Lung microvascular endothelial cell (primary cell): ENCODE data around the gene RNF213. TPM values are rescaled to one million over a fixed set of nuclear protein-coding genes. Genes with fewer than 3 reads are reported as not detected.

ENCODE experiments used
- DNase-seq, 2 donors: peaks; one replicate each; pipeline versions ENCODE4 v3.0.0 to v3.0.0-alpha.2; 2010; ENCODE audit warnings: low read depth in 2 of 2
- total RNA-seq: library from RNA; depleted of rRNA; stranded (reverse); fragments of >200 nt; gene quantifications from 2 replicates; pipeline ENCODE4 v1.2.1, GENCODE V29; 2014

The RNF213 gene
- total RNA-seq, 1 donor from 2014 or later = 84.5 TPM

GRCh38 chr17:80429356-80430275 lies 169.0 kb downstream of the RNF213 start:
- no peak for DNase-seq

GRCh38 chr17:80430446-80431245 lies 170.0 kb downstream of the RNF213 start:
- DNase-seq = no peak

- DNase-seq = no peak
These were observed 170.9 kb downstream of the RNF213 start for GRCh38 chr17:80431246-80432195.

- no peak for DNase-seq
These were observed 171.8 kb downstream of the RNF213 start for GRCh38 chr17:80432350-80432955.

- DNase-seq = no peak
These were observed 172.4 kb downstream of the RNF213 start for GRCh38 chr17:80432961-80433550.

GRCh38 chr17:80433916-80434666 lies 173.4 kb downstream of the RNF213 start:
- DNase-seq = no peak

- DNase-seq = no peak
These were observed 176.9 kb downstream of the RNF213 start for GRCh38 chr17:80437532-80437931.

- DNase-seq = no peak
These were observed 178.2 kb downstream of the RNF213 start for GRCh38 chr17:80438806-80439205.

- no peak for DNase-seq
These were observed 178.8 kb downstream of the RNF213 start for GRCh38 chr17:80439499-80439898.

- peak; percentile 44 to 66 for DNase-seq
These were observed 180.5 kb downstream of the RNF213 start for GRCh38 chr17:80441133-80441578.

- DNase-seq = no peak
These were observed 181.1 kb downstream of the RNF213 start for GRCh38 chr17:80441598-80442322.

GRCh38 chr17:80442323-80442659 lies 181.6 kb downstream of the RNF213 start:
- DNase-seq = no peak

GRCh38 chr17:80442764-80443163 lies 182.1 kb downstream of the RNF213 start:
- no peak for DNase-seq

GRCh38 chr17:80443498-80443897 lies 182.8 kb downstream of the RNF213 start:
- DNase-seq = no peak

GRCh38 chr17:80443916-80444643 lies 183.4 kb downstream of the RNF213 start:
- no peak for DNase-seq

- no peak for DNase-seq
These were observed 184.0 kb downstream of the RNF213 start for GRCh38 chr17:80444644-80444979.

GRCh38 chr17:80445007-80445725 lies 184.5 kb downstream of the RNF213 start:
- DNase-seq = no peak

GRCh38 chr17:80445726-80446110 lies 185.1 kb downstream of the RNF213 start:
- no peak for DNase-seq
